CD14-positive monocyte (primary cell): Measurements from ENCODE around the gene DYSF. TPM values are rescaled to one million over a fixed set of nuclear protein-coding genes. Genes with fewer than 3 reads are reported as not detected.
A peak's percentile ranks its signal among the peaks of the same experiment; 100 is the strongest.

Experiments
- DNase-seq, 3 donors: peaks; one replicate each; pipeline ENCODE4 v3.0.0-alpha.2; 2011 to 2022
- H2AFZ ChIP-seq: 2 replicates; pipeline ENCODE4 v1.6.0; 2012; ENCODE audit warnings: mild to moderate bottlenecking, low read depth, low read length, inconsistent platforms; ENCODE audit not compliant: insufficient read depth, poor library complexity, severe bottlenecking
- H3K27ac ChIP-seq, 2 donors: 1 replicate in 1 of 2; 2 replicates in 1 of 2; pipeline ENCODE4 v1.5.1; 2012 to 2013; ENCODE audit warnings: low read length in 2 of 2, control low read depth in 1 of 2, inconsistent platforms in 1 of 2, low read depth in 1 of 2, mild to moderate bottlenecking in 1 of 2
- H3K27me3 ChIP-seq, 2 donors: one replicate each; pipeline versions ENCODE4 v1.6.0 to v1.6.1; 2011 to 2013; ENCODE audit warnings: low read length in 2 of 2; ENCODE audit not compliant: control insufficient read depth in 2 of 2, insufficient read depth in 2 of 2
- H3K36me3 ChIP-seq, 2 donors: replicated peaks in 1 of 2; 1 replicate in 1 of 2; 2 replicates in 1 of 2; pipeline versions ENCODE4 v1.5.1 to v1.6.1; 2012 to 2013; ENCODE audit warnings: low read length in 2 of 2, control low read depth in 1 of 2, inconsistent platforms in 1 of 2, mild to moderate bottlenecking in 1 of 2; ENCODE audit not compliant: insufficient read depth in 2 of 2, control insufficient read depth in 1 of 2
- H3K4me1 ChIP-seq, 2 donors: 1 replicate in 1 of 2; 2 replicates in 1 of 2; pipeline versions ENCODE4 v1.5.1 to v1.6.1; 2012 to 2013; ENCODE audit warnings: low read length in 2 of 2, control low read depth in 1 of 2, inconsistent platforms in 1 of 2, mild to moderate bottlenecking in 1 of 2, moderate library complexity in 1 of 2; ENCODE audit not compliant: insufficient read depth in 2 of 2, control insufficient read depth in 1 of 2
- H3K4me2 ChIP-seq: replicated peaks from 2 replicates; pipeline ENCODE3; 2012; ENCODE audit warnings: low read length, moderate library complexity, mild to moderate bottlenecking; ENCODE audit not compliant: poor library complexity, severe bottlenecking; ENCODE audit errors: extremely low read depth
- H3K4me3 ChIP-seq, 3 experiments: fragments of 200-600 bp in 1 of 3; sonication (generic) in 1 of 3; replicated peaks in 1 of 3; 1 replicate in 2 of 3; 2 replicates in 1 of 3; pipeline ENCODE4 v1.5.1; 2011 to 2013; ENCODE audit warnings: low read length in 3 of 3, mild to moderate bottlenecking in 3 of 3, control low read depth in 2 of 3, low read depth in 2 of 3, inconsistent platforms in 1 of 3, moderate library complexity in 1 of 3
- H3K79me2 ChIP-seq: 2 replicates; pipeline ENCODE4 v1.6.0; 2012; ENCODE audit warnings: mild to moderate bottlenecking, control low read depth, inconsistent platforms, low read length, moderate library complexity; ENCODE audit not compliant: insufficient read depth
- H3K9ac ChIP-seq: 2 replicates; pipeline ENCODE4 v1.6.0; 2017; ENCODE audit warnings: low read length, mild to moderate bottlenecking; ENCODE audit not compliant: insufficient read depth, poor library complexity, severe bottlenecking
- H3K9me3 ChIP-seq, 2 donors: replicated peaks in 1 of 2; 1 replicate in 1 of 2; 2 replicates in 1 of 2; pipeline versions ENCODE4 v1.5.1 to v1.6.1; 2012 to 2013; ENCODE audit warnings: low read length in 2 of 2, control low read depth in 1 of 2; ENCODE audit not compliant: control insufficient read depth in 1 of 2, insufficient read depth in 1 of 2
- H4K20me1 ChIP-seq: 2 replicates; pipeline ENCODE4 v1.6.0; 2012; ENCODE audit warnings: mild to moderate bottlenecking, low read length, control low read depth, moderate library complexity; ENCODE audit not compliant: insufficient read depth
- H3K27ac Mint-ChIP-seq, 7 donors: one replicate each; pipeline ENCODE4 v1.8.0; 2020; ENCODE audit warnings: mild to moderate bottlenecking in 7 of 7, mixed read lengths in 7 of 7, moderate library complexity in 6 of 7, inconsistent platforms in 2 of 7
- H3K27me3 Mint-ChIP-seq, 3 donors: one replicate each; pipeline ENCODE4 v1.8.0; 2021 to 2022; ENCODE audit warnings: low read depth in 3 of 3, mild to moderate bottlenecking in 3 of 3, mixed read lengths in 3 of 3, moderate library complexity in 3 of 3, inconsistent platforms in 1 of 3
- H3K36me3 Mint-ChIP-seq, 2 donors: one replicate each; pipeline ENCODE4 v1.8.0; 2020; ENCODE audit warnings: mixed read lengths in 2 of 2, inconsistent platforms in 1 of 2, mild to moderate bottlenecking in 1 of 2
- H3K4me1 Mint-ChIP-seq: one replicate; pipeline ENCODE4 v1.8.0; 2020; ENCODE audit warnings: mild to moderate bottlenecking, mixed read lengths
- H3K4me3 Mint-ChIP-seq, 2 donors: one replicate each; pipeline ENCODE4 v1.8.0; 2020; ENCODE audit warnings: mild to moderate bottlenecking in 2 of 2, mixed read lengths in 2 of 2, moderate library complexity in 1 of 2
- H3K9me3 Mint-ChIP-seq, 7 donors: one replicate each; pipeline ENCODE4 v1.8.0; 2020 to 2022; ENCODE audit warnings: mixed read lengths in 7 of 7, mild to moderate bottlenecking in 6 of 7, moderate library complexity in 6 of 7, inconsistent platforms in 2 of 7
- whole genome bisulfite sequencing: methylation state at CpG from one replicate; pipeline ENCODE4 v1.1.5; 2013; ENCODE audit warnings: missing lambda C conversion rate; ENCODE audit not compliant: insufficient coverage; 5-methylcytosine and 5-hydroxymethylcytosine counted together
- intact Hi-C, 2 donors: fragments of 100-400 bp; cut with micrococcal nuclease; formaldehyde crosslinking; loops; one replicate each; pipeline versions ENCODE4 v1.15.0 to v1.15.1; 2023
- polyA plus RNA-seq, 3 donors: library from polyadenylated mRNA; depleted of rRNA in 1 of 3; unstranded in 2 of 3; stranded (reverse) in 1 of 3; fragments of 300-500 nt in 2 of 3; fragments of >200 nt in 1 of 3; fragmentation: Illumina TruSeq in 2 of 3; gene quantifications; 1 replicate in 2 of 3; 2 replicates in 1 of 3; pipeline ENCODE4 v1.2.3, GENCODE V29; 2012 to 2021
- TF ChIP-seq, protein P1 (sequence below): fragments of 200-600 bp; IDR thresholded peaks from one replicate; pipeline ENCODE4 v1.8.0; 2022; ENCODE audit warnings: antibody characterized with exemption, mild to moderate bottlenecking

The DYSF gene
- polyA plus RNA-seq, 3 donors: 16.1 to 72.5 (median 31.2) TPM

- H3K36me3 ChIP-seq: peaks cover 0 to 25% of the 10 kb centered on the region in 2 donors
- no peaks in the 10 kb centered on the region for H3K9me3 ChIP-seq
- peak overlapping the region; percentile 5 for H3K9ac ChIP-seq
- H3K79me2 ChIP-seq: peaks cover 92% of the 10 kb centered on the region
- intact Hi-C loops: no loop called here
- H2AFZ ChIP-seq: peak overlapping the region; percentile 23
- peak overlapping the region in 2 of 3 experiments; percentile 11 to 52 for H3K4me3 ChIP-seq
- WGBS: 58% methylated on average over 3 of the region's 5 CpGs
- TF ChIP-seq, protein P1, sequence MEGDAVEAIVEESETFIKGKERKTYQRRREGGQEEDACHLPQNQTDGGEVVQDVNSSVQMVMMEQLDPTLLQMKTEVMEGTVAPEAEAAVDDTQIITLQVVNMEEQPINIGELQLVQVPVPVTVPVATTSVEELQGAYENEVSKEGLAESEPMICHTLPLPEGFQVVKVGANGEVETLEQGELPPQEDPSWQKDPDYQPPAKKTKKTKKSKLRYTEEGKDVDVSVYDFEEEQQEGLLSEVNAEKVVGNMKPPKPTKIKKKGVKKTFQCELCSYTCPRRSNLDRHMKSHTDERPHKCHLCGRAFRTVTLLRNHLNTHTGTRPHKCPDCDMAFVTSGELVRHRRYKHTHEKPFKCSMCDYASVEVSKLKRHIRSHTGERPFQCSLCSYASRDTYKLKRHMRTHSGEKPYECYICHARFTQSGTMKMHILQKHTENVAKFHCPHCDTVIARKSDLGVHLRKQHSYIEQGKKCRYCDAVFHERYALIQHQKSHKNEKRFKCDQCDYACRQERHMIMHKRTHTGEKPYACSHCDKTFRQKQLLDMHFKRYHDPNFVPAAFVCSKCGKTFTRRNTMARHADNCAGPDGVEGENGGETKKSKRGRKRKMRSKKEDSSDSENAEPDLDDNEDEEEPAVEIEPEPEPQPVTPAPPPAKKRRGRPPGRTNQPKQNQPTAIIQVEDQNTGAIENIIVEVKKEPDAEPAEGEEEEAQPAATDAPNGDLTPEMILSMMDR: no peak
- Mint-ChIP-seq H3K4me3 (peak overlapping the region; percentile 68 to 86), H3K27me3 (peaks cover under 1 to 8% (median 6%) of the 10 kb centered on the region in 3 donors), H3K9me3 (peaks cover 0 to 5% (median 2%) of the 10 kb centered on the region in 7 donors), H3K36me3 (peaks cover 26 to 57% of the 10 kb centered on the region in 2 donors), H3K4me1 (peaks cover 69% of the 10 kb centered on the region), H3K27ac (peak overlapping the region; percentile 87 to 94 (median 91))
- no peaks in the 10 kb centered on the region for H3K27me3 ChIP-seq
- H3K4me1 ChIP-seq: peaks cover 42 to 63% of the 10 kb centered on the region in 2 donors
- peaks cover 48% of the 10 kb centered on the region for H4K20me1 ChIP-seq
- DNase-seq: peak; percentile 50 to 65 (median 63)
- peak overlapping the region; percentile 62 to 75 for H3K27ac ChIP-seq
- peak overlapping the region; percentile 63 for H3K4me2 ChIP-seq
These were observed 20.9 kb downstream of the DYSF start for GRCh38 chr2:71474116-71474743.

- H3K4me3 Mint-ChIP-seq: peak overlapping the region; percentile 68 to 86
- peaks cover 63% of the 10 kb centered on the region for H3K4me1 Mint-ChIP-seq
- peaks cover 0 to 5% (median 2%) of the 10 kb centered on the region in 7 donors for H3K9me3 Mint-ChIP-seq
- H3K27ac ChIP-seq: peak overlapping the region; percentile 62 to 75
- peaks cover 48% of the 10 kb centered on the region for H4K20me1 ChIP-seq
- no peaks in the 10 kb centered on the region for H3K27me3 ChIP-seq
- peaks cover 0 to 8% (median 6%) of the 10 kb centered on the region in 3 donors for H3K27me3 Mint-ChIP-seq
- 81% methylated on average over 4 of the region's 10 CpGs for WGBS
- intact Hi-C loops: no loop called here
- peak overlapping the region; percentile 87 to 94 (median 91) for H3K27ac Mint-ChIP-seq
- no peaks in the 10 kb centered on the region for H3K9me3 ChIP-seq
- peak overlapping the region; percentile 23 for H2AFZ ChIP-seq
- H3K79me2 ChIP-seq: peaks cover 92% of the 10 kb centered on the region
- peaks cover 31 to 61% of the 10 kb centered on the region in 2 donors for H3K36me3 Mint-ChIP-seq
- peak overlapping the region in 2 of 3 experiments; percentile 11 to 52 for H3K4me3 ChIP-seq
- peak overlapping the region; percentile 63 for H3K4me2 ChIP-seq
- TF ChIP-seq, protein P1: no peak
- peak overlapping the region; percentile 5 for H3K9ac ChIP-seq
- peaks cover 0 to 31% of the 10 kb centered on the region in 2 donors for H3K36me3 ChIP-seq
- DNase-seq: peak in 2 of 3 donors; percentile 5 to 37
- H3K4me1 ChIP-seq: peaks cover 38 to 57% of the 10 kb centered on the region in 2 donors
These were observed 21.5 kb downstream of the DYSF start for GRCh38 chr2:71474744-71475397.
